ENCODE results near the gene ARHGAP23. TPM values are rescaled to one million over a fixed set of nuclear protein-coding genes. Genes with fewer than 3 reads are reported as not detected.

ARHGAP23 gene
- total and polyA plus RNA-seq, 10 of the 15 experiments (the other 5 are each of a cell fraction or from before 2014, with no cell fraction given): 0.23 to 5.8 (median 2.1) TPM

GRCh38 chr17:38415250-38416194, 12.7 kb upstream of the ARHGAP23 start:
- H3K9me3 ChIP-seq (replicated peaks; ENCODE audit: control insufficient read depth, insufficient read depth, low read length): no peaks in the 10 kb centered on the region
- CTCF ChIA-PET: interaction anchor here (0.6 to 8.3 kb wide), 24 partner anchors 12 to 755 kb away, joined by 3 to 349 read pairs (median 6); partner anchors contain the start of gene SOCS7
- ATAC-seq (peak; percentile 76), FAIRE-seq (no peak), DNase-seq (ENCODE audit: low read depth, low spot score) (peak; percentile 11)
- no peaks in the 10 kb centered on the region for H3K79me2 ChIP-seq (ENCODE audit: control insufficient read depth, insufficient read depth, low read length)
- no peaks in the 10 kb centered on the region for H4K20me1 ChIP-seq (ENCODE audit: control insufficient read depth, insufficient read depth)
- SMC1A ChIA-PET (ENCODE audit: uncharacterized antibody, unreplicated experiment): interaction anchor here (0.6 to 6.5 kb wide), 8 partner anchors 23 to 93 kb away, joined by 3 to 161 read pairs (median 4); partner anchors contain the start of gene SOCS7
- in situ Hi-C loops (cut with MboI) (loop anchor here (5.0 kb wide), 1 partner anchor 68 kb away; no protein-coding TSS in a partner anchor), intact Hi-C loops (cut with micrococcal nuclease; ENCODE audit: unreplicated experiment) (no loop called here)
- POLR2A ChIA-PET: interaction anchor here (1.0 to 2.8 kb wide), 4 partner anchors 57 to 66 kb away, joined by 3 to 16 read pairs (median 4); partner anchors contain the start of gene SOCS7
- RAD21 ChIA-PET (ENCODE audit: unreplicated experiment): interaction anchor here (1.0 to 4.4 kb wide), 11 partner anchors 15 to 252 kb away, joined by 3 to 172 read pairs (median 4); partner anchors contain the start of gene SOCS7
- no peaks in the 10 kb centered on the region for H3K36me3 ChIP-seq (ENCODE audit: control insufficient read depth in 2 of 2, insufficient read depth in 2 of 2, low read length in 1 of 2)
- peaks cover 0 to 6% of the 10 kb centered on the region in 2 experiments; a peak in 3 of 4 replicates for H3K27me3 ChIP-seq (replicated peaks in 1 of 2; ENCODE audit: control insufficient read depth in 2 of 2, insufficient read depth in 2 of 2, low read length in 1 of 2)
- no TSS peak for BruUV-seq (replicated peaks)
- H3K9ac ChIP-seq (ENCODE audit: control insufficient read depth, insufficient read depth, low read length): peak overlapping the region; percentile 37; the same call in 1 of the 2 replicates
- H2AFZ ChIP-seq (ENCODE audit: control insufficient read depth, low read depth, low read length): peak overlapping the region; percentile 85
- H3K27ac ChIP-seq (ENCODE audit: control insufficient read depth, insufficient read depth): peak overlapping the region; percentile 34; the same call in 1 of the 2 replicates
- H3K4me2 ChIP-seq (ENCODE audit: control insufficient read depth, insufficient read depth): peak overlapping the region; percentile 38; the same call in 1 of the 2 replicates
- peaks cover 19% of the 10 kb centered on the region for H3K4me1 ChIP-seq (ENCODE audit: control insufficient read depth, insufficient read depth, low read length)
- 6% methylated on average over 22 of the region's 22 CpGs for WGBS (ENCODE audit: insufficient coverage, insufficient replicate concordance, low lambda C conversion rate, missing lambda C conversion rate)
- H3K4me3 ChIP-seq: no peak overlapping the region
- TF ChIP-seq IKZF2 (IDR thresholded peaks at IDR 0.05) (peak; percentile 46 to 53; a peak in 2 of 4 replicates), BMI1 (IDR thresholded peaks at IDR 0.05; ENCODE audit: borderline replicate concordance) (no peak), ZNF622 (IDR thresholded peaks at IDR 0.05) (no peak), STAT1 (conservative IDR thresholded peaks at IDR 0.05) (no peak), IKZF1 (conservative IDR thresholded peaks at IDR 0.05) (peak; percentile 61), CREM (IDR thresholded peaks at IDR 0.05; ENCODE audit: low read depth) (no peak), SIN3A (IDR thresholded peaks at IDR 0.05; ENCODE audit: low read depth, low read length) (no peak), CUX1 (IDR thresholded peaks at IDR 0.05; ENCODE audit: insufficient replicate concordance, low read depth, low read length) (no peak), BHLHE40 (IDR thresholded peaks at IDR 0.05; ENCODE audit: borderline replicate concordance in 1 of 2, low read depth in 2 of 2, low read length in 1 of 2) (peak in 1 of 2 experiments; percentile 28; a peak in 1 of 4 replicates), MEF2B (IDR thresholded peaks at IDR 0.05; ENCODE audit: partially characterized antibody, poor library complexity, severe bottlenecking) (peak; percentile 26), TCF7 (IDR thresholded peaks at IDR 0.05; ENCODE audit: borderline replicate concordance) (no peak), POU2F2 (IDR thresholded peaks at IDR 0.05; ENCODE audit: borderline replicate concordance, low read depth, low read length) (no peak), LARP7 (IDR thresholded peaks at IDR 0.05) (0 out of 2 replicates have a peak, but pooled peaks have one; percentile 16), SMC3 (IDR thresholded peaks at IDR 0.05; ENCODE audit: borderline replicate concordance, low read length) (no peak), TCF3 (IDR thresholded peaks at IDR 0.05; ENCODE audit: borderline replicate concordance, insufficient read depth, low read depth, low read length) (0 out of 2 replicates have a peak, but pooled peaks have one; percentile 49), YY1 (IDR thresholded peaks at IDR 0.05; ENCODE audit: low read depth, low read length) (no peak), NFIC (IDR thresholded peaks at IDR 0.05; ENCODE audit: low read depth, low read length) (no peak), ETV6 (conservative IDR thresholded peaks at IDR 0.05 in 1 of 2, IDR thresholded peaks at IDR 0.05 in 1 of 2; ENCODE audit: borderline replicate concordance in 1 of 2, low read depth in 1 of 2) (no peak)
